Activated B cell treated with CpG ODN at 0.5 μM for 24 hours (primary cell): ENCODE results near the gene SYNPO2. TPM values are rescaled to one million over a fixed set of nuclear protein-coding genes. Genes with fewer than 3 reads are reported as not detected.
"Not testable (repeated sequence)": the region's sequence is repeated elsewhere in the genome, so short reads cannot be mapped to it uniquely, and the experiment has no call there.

ENCODE experiments used
- ATAC-seq: fragments of 200-7000 bp; cut with Tn5 transposase; one replicate; pipeline ENCODE4 v1.10.0; 2021; ENCODE audit warnings: low read depth, mild to moderate bottlenecking, moderate library complexity
- CTCF ChIA-PET: fragments of 350-600 bp; sonication (Branson Sonifier 250); formaldehyde crosslinking; loops from one replicate; lab custom pipeline; 2021; ENCODE audit warnings: antibody characterized with exemption; lab: Charles Lee
- POLR2A ChIA-PET: fragments of 350-600 bp; sonication (Branson Sonifier 250); formaldehyde crosslinking; loops from one replicate; lab custom pipeline; 2021; ENCODE audit warnings: antibody characterized with exemption; lab: Charles Lee
- DNase-seq: peaks from one replicate; pipeline ENCODE4 v3.0.0; 2022
- H3K27ac Mint-ChIP-seq: one replicate; pipeline ENCODE4 v1.8.0; 2020; ENCODE audit warnings: mixed read lengths
- H3K27me3 Mint-ChIP-seq: one replicate; pipeline ENCODE4 v1.8.0; 2021; ENCODE audit warnings: mixed read lengths
- H3K36me3 Mint-ChIP-seq: one replicate; pipeline ENCODE4 v1.8.0; 2021; ENCODE audit warnings: low read depth, mixed read lengths
- H3K4me1 Mint-ChIP-seq: one replicate; pipeline ENCODE4 v1.8.0; 2021; ENCODE audit warnings: mixed read lengths
- H3K4me3 Mint-ChIP-seq: one replicate; pipeline ENCODE4 v1.8.0; 2020; ENCODE audit warnings: mild to moderate bottlenecking, mixed read lengths
- H3K9me3 Mint-ChIP-seq: one replicate; pipeline ENCODE4 v1.8.0; 2020; ENCODE audit warnings: mixed read lengths
- intact Hi-C: fragments of 100-400 bp; cut with micrococcal nuclease; formaldehyde crosslinking; loops from one replicate; pipeline ENCODE4 v1.15.1; 2024
- total RNA-seq: library from RNA; stranded (reverse); gene quantifications from 2 replicates; pipeline ENCODE4 v1.2.3, GENCODE V29; 2022
- TF ChIP-seq, protein P1 (sequence below): fragments of 200-600 bp; IDR thresholded peaks from one replicate; pipeline ENCODE4 v1.8.0; 2022; ENCODE audit warnings: antibody characterized with exemption, mild to moderate bottlenecking

The SYNPO2 gene
- total RNA-seq, 1 donor from 2014 or later = 0.18 TPM

DNA sequence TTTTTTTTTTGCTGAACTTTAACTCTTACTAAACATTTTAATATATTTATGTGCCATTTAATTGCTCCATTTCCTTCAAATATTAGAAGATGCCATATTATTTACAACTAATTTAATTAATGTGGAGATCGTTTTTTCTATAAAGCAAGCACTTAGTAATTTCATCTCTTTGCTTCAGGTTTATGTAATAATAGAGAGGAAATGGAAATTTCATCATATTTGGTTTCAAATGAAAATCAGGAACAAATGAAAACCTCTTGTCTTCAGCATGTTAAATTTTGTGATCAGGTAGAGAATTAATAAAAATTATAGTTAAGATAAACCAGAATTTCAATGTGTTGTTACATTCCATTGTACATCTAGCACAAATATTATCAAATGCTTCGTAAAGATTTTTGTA lies 120.1 kb downstream of the SYNPO2 start:
- no peak overlapping the region for H3K27ac Mint-ChIP-seq
- DNase-seq (no peak), ATAC-seq (no peak)
- H3K4me1 Mint-ChIP-seq = no peaks in the 10 kb centered on the region
- peaks cover 2% of the 10 kb centered on the region for H3K27me3 Mint-ChIP-seq
- H3K36me3 Mint-ChIP-seq = no peaks in the 10 kb centered on the region
- H3K9me3 Mint-ChIP-seq = no peaks in the 10 kb centered on the region
- POLR2A ChIA-PET = no interaction called here
- TF ChIP-seq, protein P1, sequence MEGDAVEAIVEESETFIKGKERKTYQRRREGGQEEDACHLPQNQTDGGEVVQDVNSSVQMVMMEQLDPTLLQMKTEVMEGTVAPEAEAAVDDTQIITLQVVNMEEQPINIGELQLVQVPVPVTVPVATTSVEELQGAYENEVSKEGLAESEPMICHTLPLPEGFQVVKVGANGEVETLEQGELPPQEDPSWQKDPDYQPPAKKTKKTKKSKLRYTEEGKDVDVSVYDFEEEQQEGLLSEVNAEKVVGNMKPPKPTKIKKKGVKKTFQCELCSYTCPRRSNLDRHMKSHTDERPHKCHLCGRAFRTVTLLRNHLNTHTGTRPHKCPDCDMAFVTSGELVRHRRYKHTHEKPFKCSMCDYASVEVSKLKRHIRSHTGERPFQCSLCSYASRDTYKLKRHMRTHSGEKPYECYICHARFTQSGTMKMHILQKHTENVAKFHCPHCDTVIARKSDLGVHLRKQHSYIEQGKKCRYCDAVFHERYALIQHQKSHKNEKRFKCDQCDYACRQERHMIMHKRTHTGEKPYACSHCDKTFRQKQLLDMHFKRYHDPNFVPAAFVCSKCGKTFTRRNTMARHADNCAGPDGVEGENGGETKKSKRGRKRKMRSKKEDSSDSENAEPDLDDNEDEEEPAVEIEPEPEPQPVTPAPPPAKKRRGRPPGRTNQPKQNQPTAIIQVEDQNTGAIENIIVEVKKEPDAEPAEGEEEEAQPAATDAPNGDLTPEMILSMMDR = no peak
- CTCF ChIA-PET = no interaction called here
- H3K4me3 Mint-ChIP-seq = no peak overlapping the region
- intact Hi-C loops = no loop called here

DNA sequence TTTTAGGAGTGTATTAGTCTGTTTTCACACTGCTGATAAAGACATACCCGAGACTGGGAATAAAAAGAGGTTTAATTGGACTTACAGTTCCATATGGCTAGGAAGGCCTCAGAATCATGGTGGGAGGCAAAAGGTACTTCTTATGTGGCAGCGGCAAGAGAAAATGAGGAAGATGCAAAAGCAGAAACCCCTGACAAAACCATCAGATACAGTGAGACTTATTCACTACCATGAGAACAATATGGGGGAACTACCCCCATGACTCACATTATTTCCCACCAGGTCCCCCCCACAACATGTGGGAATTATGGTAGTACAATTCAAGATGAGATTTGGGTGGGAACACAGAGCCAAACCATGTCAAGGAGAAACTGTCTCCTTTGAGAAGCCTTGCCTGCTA lies 121.6 kb downstream of the SYNPO2 start:
- H3K27me3 Mint-ChIP-seq, CTCF ChIA-PET, H3K36me3 Mint-ChIP-seq, POLR2A ChIA-PET, H3K4me3 Mint-ChIP-seq, H3K27ac Mint-ChIP-seq, DNase-seq, H3K4me1 Mint-ChIP-seq, intact Hi-C loops, ATAC-seq, H3K9me3 Mint-ChIP-seq: not testable (repeated sequence)

DNA sequence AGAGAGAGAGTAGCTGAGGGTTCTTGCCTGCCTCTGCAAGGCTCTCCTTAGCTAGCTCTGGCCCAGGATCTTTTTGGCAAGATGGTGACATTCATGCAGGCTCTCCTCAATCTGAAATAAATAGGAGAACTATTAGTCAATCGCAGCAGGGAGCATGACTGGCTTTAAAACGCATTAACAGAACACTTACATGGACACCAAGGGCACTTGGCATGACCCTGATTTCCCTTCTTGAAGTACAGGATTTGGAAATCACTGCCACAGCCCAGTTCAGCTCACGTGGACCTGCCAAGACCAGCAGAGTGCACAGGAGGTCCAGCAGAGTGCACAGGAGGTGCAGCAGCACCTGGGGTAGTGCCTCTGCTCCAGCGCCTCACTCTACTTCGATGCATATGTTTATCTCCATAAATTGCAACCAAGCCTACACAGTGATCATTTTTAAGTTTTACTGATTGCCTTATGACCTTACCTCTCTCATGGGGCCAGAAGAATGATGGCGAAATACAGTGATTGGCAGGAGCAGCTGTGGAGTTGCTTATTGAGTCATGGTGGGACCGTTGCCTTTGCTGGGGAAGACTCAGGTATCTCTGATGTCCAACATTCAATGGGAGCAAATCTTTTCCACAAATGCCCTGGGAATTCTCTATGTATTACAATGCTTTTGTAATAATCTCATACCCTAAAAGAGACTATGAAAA lies 122.4 kb downstream of the SYNPO2 start:
- ATAC-seq (no peak), DNase-seq (no peak)
- H3K27me3 Mint-ChIP-seq = peaks cover 7% of the 10 kb centered on the region
- no peaks in the 10 kb centered on the region for H3K9me3 Mint-ChIP-seq
- no peak overlapping the region for H3K4me3 Mint-ChIP-seq
- TF ChIP-seq, protein P1 = no peak
- no peaks in the 10 kb centered on the region for H3K36me3 Mint-ChIP-seq
- ChIA-PET POLR2A (no interaction called here), CTCF (interaction anchor here (0.6 kb wide), 1 partner anchor 137 kb away, joined by 4 read pairs; no protein-coding TSS in a partner anchor)
- H3K27ac Mint-ChIP-seq = no peak overlapping the region
- intact Hi-C loops = no loop called here
- no peaks in the 10 kb centered on the region for H3K4me1 Mint-ChIP-seq

DNA sequence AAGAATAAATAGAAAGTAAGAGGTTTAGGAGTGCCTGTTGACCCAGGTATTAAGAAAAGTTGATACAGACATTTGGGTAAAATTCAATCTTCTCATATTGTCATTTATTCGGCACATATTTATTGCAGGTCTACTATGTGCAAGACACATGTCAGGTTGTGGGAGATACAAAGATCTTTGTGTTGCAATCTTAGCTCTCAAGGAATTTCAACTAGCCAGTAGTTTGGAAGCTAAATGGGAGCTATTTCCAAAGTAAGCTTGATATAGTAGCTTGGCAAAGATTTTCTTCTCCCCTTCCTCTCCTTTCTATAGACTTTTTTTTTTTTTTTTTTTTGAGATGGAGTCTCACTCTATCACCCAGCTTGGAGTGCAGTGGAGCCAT lies 122.9 kb downstream of the SYNPO2 start:
- ATAC-seq = no peak
- no peak for DNase-seq
- no peaks in the 10 kb centered on the region for H3K4me1 Mint-ChIP-seq
- peaks cover 9% of the 10 kb centered on the region for H3K27me3 Mint-ChIP-seq
- TF ChIP-seq, protein P1 = no peak
- intact Hi-C loops = no loop called here
- POLR2A ChIA-PET = no interaction called here
- no peaks in the 10 kb centered on the region for H3K9me3 Mint-ChIP-seq
- H3K4me3 Mint-ChIP-seq = no peak overlapping the region
- CTCF ChIA-PET = no interaction called here
- no peak overlapping the region for H3K27ac Mint-ChIP-seq
- H3K36me3 Mint-ChIP-seq = no peaks in the 10 kb centered on the region

DNA sequence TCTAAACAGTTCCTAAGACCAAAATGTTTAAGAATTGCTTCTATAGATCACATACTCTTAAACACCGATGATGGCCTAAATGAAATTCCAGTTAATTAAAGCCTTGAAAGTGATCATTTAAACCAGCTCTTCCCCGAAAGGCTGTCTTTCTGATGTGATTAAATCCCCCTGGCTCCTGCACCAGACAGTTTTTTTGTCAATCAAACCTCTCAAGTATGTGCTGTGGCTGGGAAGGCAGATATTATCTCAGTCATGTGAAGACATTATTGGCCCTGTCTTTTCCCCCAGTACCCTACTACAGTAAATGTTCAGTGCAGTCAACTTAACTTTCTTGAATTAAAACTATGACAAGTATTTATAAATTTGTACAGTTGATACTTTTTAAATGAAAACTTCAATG lies 126.0 kb downstream of the SYNPO2 start:
- H3K27ac Mint-ChIP-seq = no peak overlapping the region
- TF ChIP-seq, protein P1 = no peak
- peaks cover 24% of the 10 kb centered on the region for H3K27me3 Mint-ChIP-seq
- ATAC-seq = no peak
- CTCF ChIA-PET = no interaction called here
- H3K4me1 Mint-ChIP-seq = no peaks in the 10 kb centered on the region
- DNase-seq = no peak
- H3K36me3 Mint-ChIP-seq = no peaks in the 10 kb centered on the region
- POLR2A ChIA-PET = no interaction called here
- peaks cover 4% of the 10 kb centered on the region for H3K9me3 Mint-ChIP-seq
- H3K4me3 Mint-ChIP-seq = no peak overlapping the region
- intact Hi-C loops = no loop called here

DNA sequence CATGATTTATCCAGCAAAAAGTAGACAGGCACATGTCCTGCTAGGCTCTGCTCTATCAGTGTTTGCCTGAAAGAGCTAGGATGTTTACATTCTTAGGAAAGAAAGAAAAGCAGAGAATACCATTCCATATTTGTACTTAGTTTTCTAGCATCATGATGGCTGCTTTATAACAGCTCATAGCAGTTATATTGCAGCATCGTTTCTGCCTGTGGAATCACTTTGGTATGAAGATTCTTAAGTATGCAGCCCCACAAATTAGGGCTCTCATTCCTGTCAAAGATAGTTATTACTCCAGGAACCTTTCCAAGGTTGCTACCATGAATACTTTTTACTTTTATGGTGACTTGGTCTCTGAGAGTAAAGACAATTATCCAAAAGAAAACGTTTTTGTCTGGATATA lies 128.0 kb downstream of the SYNPO2 start:
- ChIA-PET CTCF (no interaction called here), POLR2A (no interaction called here)
- intact Hi-C loops = no loop called here
- Mint-ChIP-seq H3K9me3 (peaks cover 4% of the 10 kb centered on the region), H3K4me3 (no peak overlapping the region), H3K27me3 (peaks cover 24% of the 10 kb centered on the region), H3K36me3 (no peaks in the 10 kb centered on the region), H3K27ac (no peak overlapping the region), H3K4me1 (no peaks in the 10 kb centered on the region)
- ATAC-seq (no peak), DNase-seq (no peak)
- TF ChIP-seq, protein P1 = no peak
